Measurements from ENCODE around the gene TP63. TPM values are rescaled to one million over a fixed set of nuclear protein-coding genes. Genes with fewer than 3 reads are reported as not detected.

Gene TP63
- total RNA-seq, 1 experiment from 2014 or later, result 4.9 TPM

DNA sequence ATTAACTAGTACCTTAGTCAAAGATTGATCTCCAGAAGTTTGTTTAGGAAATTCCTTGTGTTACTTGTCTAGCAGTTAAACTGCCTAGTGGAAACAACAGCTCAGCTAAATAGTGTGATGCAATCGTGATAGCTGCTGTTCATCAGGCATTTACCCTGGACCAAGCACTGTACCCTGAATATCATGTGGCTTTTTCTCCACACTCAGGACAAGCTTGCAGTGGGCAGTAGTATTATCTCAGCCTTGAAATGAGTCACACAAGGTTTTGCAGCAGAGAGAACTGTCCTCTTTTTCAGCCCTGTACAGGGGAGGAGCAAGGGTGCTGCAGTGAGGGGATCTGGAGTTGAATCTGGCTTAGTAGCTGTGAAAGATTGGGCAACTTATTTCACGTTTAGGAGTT, 208.4 kb downstream of the TP63 start:
- ChIA-PET CTCF (no interaction called here), POLR2A (ENCODE audit: low non-redundant PET) (no interaction called here)
- intact Hi-C loops (cut with micrococcal nuclease; ENCODE audit: unreplicated experiment), result loop anchor here (5.0 kb wide), 1 partner anchor 337 kb away; no protein-coding TSS in a partner anchor
- Histone ChIP-seq H3K27me3 (replicated peaks; ENCODE audit: insufficient read depth, low read depth, low read length, poor library complexity) (no peaks in the 10 kb centered on the region), H3K27ac (ENCODE audit: low read depth, low read length, poor library complexity, severe bottlenecking) (peak overlapping the region; percentile 90), H3K9me3 (ENCODE audit: low read depth, low read length, poor library complexity, severe bottlenecking) (no peaks in the 10 kb centered on the region), H3K36me3 (ENCODE audit: insufficient read depth, low read length, poor library complexity, severe bottlenecking) (no peaks in the 10 kb centered on the region), H3K4me3 (ENCODE audit: low read depth, low read length, poor library complexity, severe bottlenecking) (no peak overlapping the region), H3K4me1 (ENCODE audit: insufficient read depth, low read length, poor library complexity, severe bottlenecking) (peaks cover 62% of the 10 kb centered on the region)
- DNase-seq (ENCODE audit: low spot score), result peak; percentile 27
- no TSS peak for BruUV-seq (replicated peaks)
- no peak for TF ChIP-seq CTCF (conservative IDR thresholded peaks at IDR 0.05; ENCODE audit: low read depth, low read length)
- no peak for TF ChIP-seq EZH2 (IDR thresholded peaks at IDR 0.05; ENCODE audit: borderline replicate concordance, low read depth, low read length, poor library complexity, severe bottlenecking)

GRCh38 chr3:189841473-189842205, 210.4 kb downstream of the TP63 start:
- intact Hi-C loops (cut with micrococcal nuclease; ENCODE audit: unreplicated experiment), result no loop called here
- peaks cover 52% of the 10 kb centered on the region for H3K4me1 ChIP-seq (ENCODE audit: insufficient read depth, low read length, poor library complexity, severe bottlenecking)
- no peak overlapping the region for H3K27ac ChIP-seq (ENCODE audit: low read depth, low read length, poor library complexity, severe bottlenecking)
- H3K27me3 ChIP-seq (replicated peaks; ENCODE audit: insufficient read depth, low read depth, low read length, poor library complexity), result no peaks in the 10 kb centered on the region
- no peaks in the 10 kb centered on the region for H3K36me3 ChIP-seq (ENCODE audit: insufficient read depth, low read length, poor library complexity, severe bottlenecking)
- no peak overlapping the region for H3K4me3 ChIP-seq (ENCODE audit: low read depth, low read length, poor library complexity, severe bottlenecking)
- H3K9me3 ChIP-seq (ENCODE audit: low read depth, low read length, poor library complexity, severe bottlenecking), result no peaks in the 10 kb centered on the region
- BruUV-seq (replicated peaks), result no TSS peak
- DNase-seq (ENCODE audit: low spot score), result no peak
- CTCF ChIA-PET, result no interaction called here
- POLR2A ChIA-PET (ENCODE audit: low non-redundant PET), result interaction anchor here (0.6 kb wide), 1 partner anchor 35 kb away, joined by 6 read pairs; no protein-coding TSS in a partner anchor
- TF ChIP-seq EZH2 (IDR thresholded peaks at IDR 0.05; ENCODE audit: borderline replicate concordance, low read depth, low read length, poor library complexity, severe bottlenecking) (no peak), CTCF (conservative IDR thresholded peaks at IDR 0.05; ENCODE audit: low read depth, low read length) (no peak)

GRCh38 chr3:189842681-189843602, 211.8 kb downstream of the TP63 start:
- TF ChIP-seq CTCF (conservative IDR thresholded peaks at IDR 0.05; ENCODE audit: low read depth, low read length) (no peak), EZH2 (IDR thresholded peaks at IDR 0.05; ENCODE audit: borderline replicate concordance, low read depth, low read length, poor library complexity, severe bottlenecking) (no peak)
- no TSS peak for BruUV-seq (replicated peaks)
- CTCF ChIA-PET, result no interaction called here

More at GRCh38 chr3:189842681-189843602, 211.8 kb downstream of the TP63 start:
- DNase-seq (ENCODE audit: low spot score), result no peak
- Histone ChIP-seq H3K27me3 (replicated peaks; ENCODE audit: insufficient read depth, low read depth, low read length, poor library complexity) (no peaks in the 10 kb centered on the region), H3K4me1 (ENCODE audit: insufficient read depth, low read length, poor library complexity, severe bottlenecking) (peaks cover 39% of the 10 kb centered on the region), H3K36me3 (ENCODE audit: insufficient read depth, low read length, poor library complexity, severe bottlenecking) (no peaks in the 10 kb centered on the region), H3K9me3 (ENCODE audit: low read depth, low read length, poor library complexity, severe bottlenecking) (no peaks in the 10 kb centered on the region), H3K4me3 (ENCODE audit: low read depth, low read length, poor library complexity, severe bottlenecking) (no peak overlapping the region), H3K27ac (ENCODE audit: low read depth, low read length, poor library complexity, severe bottlenecking) (no peak overlapping the region)
- POLR2A ChIA-PET (ENCODE audit: low non-redundant PET), result no interaction called here
- intact Hi-C loops (cut with micrococcal nuclease; ENCODE audit: unreplicated experiment), result no loop called here
